RWPE2 (cell line): ENCODE results near the gene EXOC3L1.

Experiments used
- ATAC-seq: fragments of 200-7000 bp; cut with Tn5 transposase; 3 replicates; pipeline ENCODE4 v1.9.1; 2021; ENCODE audit warnings: low read depth
- DNase-seq: peaks from one replicate; pipeline ENCODE4 v3.0.0-alpha.2; 2020; ENCODE audit warnings: low spot score
- H3K27ac ChIP-seq: fragments of 450-650 bp; 2 replicates; pipeline ENCODE4 v1.5.1; 2017; ENCODE audit warnings: mild to moderate bottlenecking; ENCODE audit not compliant: poor library complexity, severe bottlenecking
- H3K27me3 ChIP-seq: fragments of 250-450 bp; sonication (Bioruptor Pico); 2 replicates; pipeline ENCODE4 v1.5.1; 2021; ENCODE audit warnings: mild to moderate bottlenecking, moderate library complexity; ENCODE audit not compliant: insufficient read depth, poor library complexity, severe bottlenecking
- H3K36me3 ChIP-seq: fragments of 250-450 bp; sonication (Bioruptor Pico); 2 replicates; pipeline ENCODE4 v1.5.1; 2020; ENCODE audit warnings: low read depth, mild to moderate bottlenecking, moderate library complexity
- H3K4me1 ChIP-seq: fragments of 250-450 bp; sonication (Bioruptor Pico); 2 replicates; pipeline ENCODE4 v1.5.1; 2021; ENCODE audit warnings: mild to moderate bottlenecking, moderate library complexity; ENCODE audit not compliant: insufficient read depth, poor library complexity, severe bottlenecking
- H3K4me3 ChIP-seq: fragments of 250-450 bp; sonication (Bioruptor Pico); 2 replicates; pipeline ENCODE4 v1.5.1; 2021; ENCODE audit warnings: mild to moderate bottlenecking, moderate library complexity; ENCODE audit not compliant: severe bottlenecking
- H3K9me3 ChIP-seq: fragments of 250-450 bp; sonication (Bioruptor Pico); 2 replicates; pipeline ENCODE4 v1.5.1; 2021; ENCODE audit warnings: mild to moderate bottlenecking, moderate library complexity; ENCODE audit not compliant: severe bottlenecking
- CTCF ChIP-seq: fragments of 450-650 bp; IDR thresholded peaks from one replicate; pipeline ENCODE4 v1.5.1; 2017; ENCODE audit warnings: mild to moderate bottlenecking, moderate library complexity; ENCODE audit not compliant: poor library complexity, severe bottlenecking

EXOC3L1 gene

GRCh38 chr16:67202956-67203493 is 13.1 kb upstream of the EXOC3L1 start:
- H3K4me1 ChIP-seq: peaks cover 23% of the 10 kb centered on the region
- no peaks in the 10 kb centered on the region for H3K27me3 ChIP-seq
- peaks cover 37% of the 10 kb centered on the region for H3K36me3 ChIP-seq
- H3K27ac ChIP-seq: no peak overlapping the region
- ATAC-seq: no peak
- TF ChIP-seq CTCF: no peak
- no peaks in the 10 kb centered on the region for H3K9me3 ChIP-seq
- no peak overlapping the region for H3K4me3 ChIP-seq
- DNase-seq: peak; percentile 52

GRCh38 chr16:67202426-67202825 is 12.5 kb upstream of the EXOC3L1 start:
- Histone ChIP-seq H3K27ac (no peak overlapping the region), H3K36me3 (peaks cover 43% of the 10 kb centered on the region), H3K27me3 (no peaks in the 10 kb centered on the region), H3K4me1 (peaks cover 17% of the 10 kb centered on the region), H3K4me3 (no peak overlapping the region), H3K9me3 (no peaks in the 10 kb centered on the region)
- peak; percentile 49 for DNase-seq
- no peak for ATAC-seq
- no peak for TF ChIP-seq CTCF

GRCh38 chr16:67201411-67202345 is 11.7 kb upstream of the EXOC3L1 start:
- no peak for TF ChIP-seq CTCF
- H3K9me3 ChIP-seq: no peaks in the 10 kb centered on the region
- H3K4me3 ChIP-seq: no peak overlapping the region
- H3K27ac ChIP-seq: no peak overlapping the region
- DNase-seq (peak; percentile 63), ATAC-seq (no peak)
- peaks cover 9% of the 10 kb centered on the region for H3K4me1 ChIP-seq
- no peaks in the 10 kb centered on the region for H3K27me3 ChIP-seq
- peaks cover 51% of the 10 kb centered on the region for H3K36me3 ChIP-seq

- ATAC-seq (no peak), DNase-seq (peak; percentile 61)
- H3K4me1 ChIP-seq: peaks cover 6% of the 10 kb centered on the region
- TF ChIP-seq CTCF: no peak
- peak overlapping the region; percentile 48 for H3K4me3 ChIP-seq
- H3K27me3 ChIP-seq: no peaks in the 10 kb centered on the region
- no peaks in the 10 kb centered on the region for H3K9me3 ChIP-seq
- H3K27ac ChIP-seq: peak overlapping the region; percentile 78
- H3K36me3 ChIP-seq: peaks cover 62% of the 10 kb centered on the region
These were observed 10.6 kb upstream of the EXOC3L1 start for GRCh38 chr16:67200491-67200890.
